Measurements from ENCODE around the gene LILRA5. TPM values are rescaled to one million over a fixed set of nuclear protein-coding genes. Genes with fewer than 3 reads are reported as not detected.
A peak's percentile ranks its signal among the peaks of the same experiment; 100 is the strongest.

Gene LILRA5
- total RNA-seq, 1 experiment from 2014 or later: not detected

DNA sequence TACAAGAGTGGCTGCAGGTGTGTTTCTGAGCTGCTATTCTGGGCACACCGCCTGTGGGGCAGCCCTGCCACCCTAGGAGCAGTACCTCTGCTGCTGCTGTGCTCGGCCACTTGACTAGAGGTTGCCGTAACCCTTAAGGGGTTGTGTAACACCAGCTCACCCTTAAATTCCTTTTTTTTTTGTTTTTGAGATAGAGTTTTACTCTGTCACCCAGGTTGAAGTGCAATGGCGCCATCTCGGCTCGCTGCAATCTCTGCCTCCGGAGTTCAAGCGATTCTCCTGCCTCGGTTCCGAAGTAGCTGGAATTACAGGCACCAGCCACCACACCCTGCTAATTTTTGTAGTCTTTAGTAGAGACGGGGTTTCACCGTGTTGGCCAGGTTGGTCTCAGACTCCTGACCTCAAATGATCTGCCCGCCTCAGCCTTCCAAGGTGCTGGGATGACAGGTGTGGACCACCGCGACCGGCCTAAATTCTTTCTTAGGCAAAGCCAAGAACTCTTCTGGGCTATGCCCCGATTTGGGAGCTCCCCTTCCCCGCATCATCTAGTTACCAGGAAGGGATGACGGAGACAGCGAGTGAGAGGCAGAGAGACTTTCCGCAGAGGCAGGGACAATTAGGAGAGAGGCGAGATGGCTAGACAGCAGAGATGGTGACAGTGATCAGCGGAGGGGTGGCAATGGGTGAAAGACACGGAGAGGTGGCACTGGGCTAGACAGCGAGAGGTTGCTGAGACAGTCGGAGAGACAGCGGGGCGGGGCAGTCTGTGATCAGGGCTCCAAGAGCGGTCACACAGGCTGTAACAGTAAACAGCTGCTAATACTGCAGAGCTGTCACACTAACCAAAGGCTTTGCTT lies 4.4 kb upstream of the LILRA5 start:
- DNase-seq (ENCODE audit: low spot score): no peak
- Histone ChIP-seq H3K27ac (ENCODE audit: low read depth, low read length, poor library complexity, severe bottlenecking) (no peak overlapping the region), H3K27me3 (replicated peaks; ENCODE audit: insufficient read depth, low read depth, low read length, poor library complexity) (peaks cover 70% of the 10 kb centered on the region), H3K9me3 (ENCODE audit: low read depth, low read length, poor library complexity, severe bottlenecking) (no peaks in the 10 kb centered on the region), H3K4me1 (ENCODE audit: insufficient read depth, low read length, poor library complexity, severe bottlenecking) (no peaks in the 10 kb centered on the region), H3K36me3 (ENCODE audit: insufficient read depth, low read length, poor library complexity, severe bottlenecking) (no peaks in the 10 kb centered on the region), H3K4me3 (ENCODE audit: low read depth, low read length, poor library complexity, severe bottlenecking) (no peak overlapping the region)
- ChIA-PET POLR2A (ENCODE audit: low non-redundant PET) (no interaction called here), CTCF (interaction anchor here (1.1 kb wide), 1 partner anchor 8 kb away, joined by 9 read pairs; no protein-coding TSS in a partner anchor)
- no TSS peak for BruUV-seq (replicated peaks)
- no peak for TF ChIP-seq EZH2 (IDR thresholded peaks at IDR 0.05; ENCODE audit: borderline replicate concordance, low read depth, low read length, poor library complexity, severe bottlenecking)
- TF ChIP-seq, protein P1, sequence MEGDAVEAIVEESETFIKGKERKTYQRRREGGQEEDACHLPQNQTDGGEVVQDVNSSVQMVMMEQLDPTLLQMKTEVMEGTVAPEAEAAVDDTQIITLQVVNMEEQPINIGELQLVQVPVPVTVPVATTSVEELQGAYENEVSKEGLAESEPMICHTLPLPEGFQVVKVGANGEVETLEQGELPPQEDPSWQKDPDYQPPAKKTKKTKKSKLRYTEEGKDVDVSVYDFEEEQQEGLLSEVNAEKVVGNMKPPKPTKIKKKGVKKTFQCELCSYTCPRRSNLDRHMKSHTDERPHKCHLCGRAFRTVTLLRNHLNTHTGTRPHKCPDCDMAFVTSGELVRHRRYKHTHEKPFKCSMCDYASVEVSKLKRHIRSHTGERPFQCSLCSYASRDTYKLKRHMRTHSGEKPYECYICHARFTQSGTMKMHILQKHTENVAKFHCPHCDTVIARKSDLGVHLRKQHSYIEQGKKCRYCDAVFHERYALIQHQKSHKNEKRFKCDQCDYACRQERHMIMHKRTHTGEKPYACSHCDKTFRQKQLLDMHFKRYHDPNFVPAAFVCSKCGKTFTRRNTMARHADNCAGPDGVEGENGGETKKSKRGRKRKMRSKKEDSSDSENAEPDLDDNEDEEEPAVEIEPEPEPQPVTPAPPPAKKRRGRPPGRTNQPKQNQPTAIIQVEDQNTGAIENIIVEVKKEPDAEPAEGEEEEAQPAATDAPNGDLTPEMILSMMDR (conservative IDR thresholded peaks at IDR 0.05; ENCODE audit: low read depth, low read length): no peak
- intact Hi-C loops (cut with micrococcal nuclease; ENCODE audit: unreplicated experiment): no loop called here

DNA sequence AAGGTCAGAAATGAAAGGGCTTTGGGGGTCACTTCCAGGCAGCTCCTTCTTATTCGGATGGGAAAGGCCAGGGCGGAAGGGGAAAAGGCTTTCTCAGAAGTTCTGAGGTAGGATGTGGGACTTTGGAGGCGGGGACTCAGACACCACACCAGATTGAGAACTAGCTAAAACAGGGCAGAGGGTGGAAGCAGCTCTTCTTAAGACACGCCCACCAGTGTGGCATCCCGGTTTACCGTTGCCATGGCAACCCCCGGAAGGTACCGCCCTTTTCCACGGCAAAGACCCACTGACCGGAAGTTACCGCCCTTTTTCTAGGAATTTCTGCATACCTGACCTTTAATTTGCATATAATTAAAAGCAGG lies 3.8 kb upstream of the LILRA5 start:
- ChIA-PET POLR2A (ENCODE audit: low non-redundant PET) (no interaction called here), CTCF (interaction anchor here (1.1 kb wide), 1 partner anchor 9 kb away, joined by 9 read pairs; no protein-coding TSS in a partner anchor)
- no peak overlapping the region for H3K27ac ChIP-seq (ENCODE audit: low read depth, low read length, poor library complexity, severe bottlenecking)
- intact Hi-C loops (cut with micrococcal nuclease; ENCODE audit: unreplicated experiment): no loop called here
- H3K4me1 ChIP-seq (ENCODE audit: insufficient read depth, low read length, poor library complexity, severe bottlenecking): no peaks in the 10 kb centered on the region
- H3K36me3 ChIP-seq (ENCODE audit: insufficient read depth, low read length, poor library complexity, severe bottlenecking): no peaks in the 10 kb centered on the region
- H3K4me3 ChIP-seq (ENCODE audit: low read depth, low read length, poor library complexity, severe bottlenecking): no peak overlapping the region
- H3K9me3 ChIP-seq (ENCODE audit: low read depth, low read length, poor library complexity, severe bottlenecking): no peaks in the 10 kb centered on the region
- DNase-seq (ENCODE audit: low spot score): peak; percentile 37
- peaks cover 70% of the 10 kb centered on the region for H3K27me3 ChIP-seq (replicated peaks; ENCODE audit: insufficient read depth, low read depth, low read length, poor library complexity)
- no TSS peak for BruUV-seq (replicated peaks)
- TF ChIP-seq, protein P1 (conservative IDR thresholded peaks at IDR 0.05; ENCODE audit: low read depth, low read length): no peak
- TF ChIP-seq EZH2 (IDR thresholded peaks at IDR 0.05; ENCODE audit: borderline replicate concordance, low read depth, low read length, poor library complexity, severe bottlenecking): no peak

DNA sequence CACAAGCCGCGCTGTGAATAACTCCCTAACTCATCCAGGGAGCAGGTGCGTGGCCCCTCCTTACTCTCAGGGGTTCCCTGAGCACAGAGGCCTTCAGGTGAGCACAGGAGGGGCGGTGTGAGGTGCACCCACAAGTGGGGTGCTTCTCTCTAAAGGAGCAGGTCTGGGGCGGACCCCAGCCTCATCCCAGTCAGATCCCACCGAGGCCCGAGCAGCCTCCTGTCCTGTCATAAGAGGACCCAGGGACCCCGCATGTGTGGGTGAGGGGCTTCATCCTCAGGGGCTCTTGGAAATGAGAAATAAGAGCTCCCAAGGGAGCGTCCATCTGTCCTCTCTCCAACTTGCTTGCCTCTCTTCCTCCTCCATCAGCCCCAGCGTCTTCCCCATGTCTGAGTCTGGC lies 3.0 kb upstream of the LILRA5 start:
- TF ChIP-seq EZH2 (IDR thresholded peaks at IDR 0.05; ENCODE audit: borderline replicate concordance, low read depth, low read length, poor library complexity, severe bottlenecking): no peak
- TF ChIP-seq, protein P1 (conservative IDR thresholded peaks at IDR 0.05; ENCODE audit: low read depth, low read length): no peak
- DNase-seq (ENCODE audit: low spot score): no peak
- no TSS peak for BruUV-seq (replicated peaks)
- peaks cover 68% of the 10 kb centered on the region for H3K27me3 ChIP-seq (replicated peaks; ENCODE audit: insufficient read depth, low read depth, low read length, poor library complexity)
- no peaks in the 10 kb centered on the region for H3K9me3 ChIP-seq (ENCODE audit: low read depth, low read length, poor library complexity, severe bottlenecking)
- H3K4me3 ChIP-seq (ENCODE audit: low read depth, low read length, poor library complexity, severe bottlenecking): no peak overlapping the region
- ChIA-PET POLR2A (ENCODE audit: low non-redundant PET) (no interaction called here), CTCF (no interaction called here)
- H3K36me3 ChIP-seq (ENCODE audit: insufficient read depth, low read length, poor library complexity, severe bottlenecking): no peaks in the 10 kb centered on the region
- H3K4me1 ChIP-seq (ENCODE audit: insufficient read depth, low read length, poor library complexity, severe bottlenecking): no peaks in the 10 kb centered on the region
- intact Hi-C loops (cut with micrococcal nuclease; ENCODE audit: unreplicated experiment): no loop called here
- H3K27ac ChIP-seq (ENCODE audit: low read depth, low read length, poor library complexity, severe bottlenecking): no peak overlapping the region
